ENCODE data around the gene APOL6. TPM values are rescaled to one million over a fixed set of nuclear protein-coding genes. Genes with fewer than 3 reads are reported as not detected.

Gene APOL6
- total and polyA plus RNA-seq, 2 donors (not counting 3 experiments of a cell fraction or from before 2014, with no cell fraction given): 0.33 to 3.0 TPM

GRCh38 chr22:35717572-35717971 lies 69.3 kb downstream of the APOL6 start, which contains the start of gene APOL5:
Gene APOL5, plus strand, starts transcription at chr22:35717872. Its CDS starts 0 bp downstream, at chr22:35717872.
- no peak within 1 kb of the TSS for H2AFZ ChIP-seq (ENCODE audit: low read depth, low read length)
- FAIRE-seq (no peak), DNase-seq (ENCODE audit: low read depth, low spot score) (no peak)
- H3K27ac ChIP-seq (ENCODE audit: insufficient read depth, low read depth, low read length): no peak within 1 kb of the TSS
- no peaks in the 10 kb centered on the region for H3K79me2 ChIP-seq (ENCODE audit: control insufficient read depth, insufficient read depth, low read length)
- no peaks in the 10 kb centered on the region for H3K9me1 ChIP-seq (replicated peaks; ENCODE audit: control insufficient read depth, extremely low read depth, insufficient read depth, low read length)
- H3K27me3 ChIP-seq (ENCODE audit: control insufficient read depth in 2 of 2, insufficient read depth in 2 of 2, low read length in 2 of 2): peaks cover 0 to 4% of the 10 kb centered on the region in 2 experiments
- no peak within 1 kb of the TSS for H3K4me2 ChIP-seq (ENCODE audit: insufficient read depth, low read length)
- H3K9ac ChIP-seq (replicated peaks; ENCODE audit: extremely low read depth, insufficient read depth, low read length): no peak within 1 kb of the TSS
- no peaks in the 10 kb centered on the region for H3K4me1 ChIP-seq (ENCODE audit: control insufficient read depth, extremely low read depth, insufficient read depth, low read length)
- H4K20me1 ChIP-seq (replicated peaks; ENCODE audit: control insufficient read depth, extremely low read depth, insufficient read depth, low read length): no peaks in the 10 kb centered on the region
- CTCF ChIA-PET: interaction anchor here (0.6 to 0.9 kb wide), 3 partner anchors 56 to 168 kb away, joined by 3 to 4 read pairs (median 3); no protein-coding TSS in a partner anchor
- no peaks in the 10 kb centered on the region for H3K36me3 ChIP-seq (ENCODE audit: control insufficient read depth in 2 of 2, extremely low read depth in 1 of 2, insufficient read depth in 2 of 2, low read length in 2 of 2)
- BruUV-seq (replicated peaks): no TSS peak
- H3K9me3 ChIP-seq (replicated peaks; ENCODE audit: control insufficient read depth, insufficient read depth, low read length): no peaks in the 10 kb centered on the region
- no peak within 1 kb of the TSS for H3K4me3 ChIP-seq (replicated peaks in 1 of 3; ENCODE audit: insufficient read depth in 1 of 3, low read depth in 1 of 3, low read length in 3 of 3)
- TF ChIP-seq EZH2 (IDR thresholded peaks at IDR 0.05; ENCODE audit: borderline replicate concordance, low read depth, low read length, severe bottlenecking) (no peak), MAX (IDR thresholded peaks at IDR 0.05; ENCODE audit: insufficient read depth, insufficient read length) (no peak)
- intact Hi-C loops (cut with micrococcal nuclease): no loop called here
- POLR2A ChIA-PET: interaction anchor here (0.6 kb wide), 1 partner anchor 308 kb away, joined by 6 read pairs; no protein-coding TSS in a partner anchor
- dilution Hi-C loops (cut with MboI; ENCODE audit: extremely low pct_ligation_motif_present, low sequenced_read_pairs): no loop called here

Other genes starting within 250 kb of the APOL6 start
- gene MCM5, start 248.3 kb upstream of the APOL6 start, total RNA-seq: 111 and 125 TPM in 2 replicates
- gene MCM5, start 248.3 kb upstream of the APOL6 start, polyA plus RNA-seq: 67.8 and 69.5 TPM in 2 replicates
- gene RASD2, start 107.6 kb upstream of the APOL6 start, total RNA-seq: not detected in 2 replicates
- not detected in 2 replicates for gene RASD2, start 107.6 kb upstream of the APOL6 start, polyA plus RNA-seq
- gene MB, start 31.1 kb upstream of the APOL6 start, total RNA-seq: not detected in 2 replicates
- gene MB, start 31.1 kb upstream of the APOL6 start, polyA plus RNA-seq: not detected in 2 replicates
- gene APOL5, start 69.4 kb downstream of the APOL6 start, total RNA-seq: not detected in 2 replicates
- gene APOL5, start 69.4 kb downstream of the APOL6 start, polyA plus RNA-seq: not detected in 2 replicates